Measurements from ENCODE around the gene PCAT6.

Gene PCAT6

GRCh38 chr1:202843081-202843480 is 32.3 kb downstream of the PCAT6 start:
- no peak overlapping the region for H3K9ac ChIP-seq
- no peaks in the 10 kb centered on the region for H3K36me3 ChIP-seq (ENCODE audit: control insufficient read depth, insufficient read depth, low read length)
- no peak overlapping the region for H3K4me3 ChIP-seq (ENCODE audit: low read depth, low read length)
- no peaks in the 10 kb centered on the region for H3K9me3 ChIP-seq (ENCODE audit: control insufficient read depth, low read length)
- no peak overlapping the region for H3K4me2 ChIP-seq (ENCODE audit: low read length)
- H2AFZ ChIP-seq, result no peak overlapping the region
- no peaks in the 10 kb centered on the region for H3K4me1 ChIP-seq
- H3K27ac ChIP-seq, result no peak overlapping the region
- no peaks in the 10 kb centered on the region for H3K79me2 ChIP-seq
- TF ChIP-seq CTCF (IDR thresholded peaks at IDR 0.05), result no peak
- no peaks in the 10 kb centered on the region for H3K27me3 ChIP-seq (ENCODE audit: control insufficient read depth, insufficient read depth, low read length)

- H3K4me2 ChIP-seq (ENCODE audit: low read length), result no peak overlapping the region
- TF ChIP-seq CTCF (IDR thresholded peaks at IDR 0.05), result no peak
These were observed 33.5 kb downstream of the PCAT6 start for GRCh38 chr1:202844259-202844658.

GRCh38 chr1:202844935-202845334 is 34.2 kb downstream of the PCAT6 start:
- Histone ChIP-seq H2AFZ (no peak overlapping the region), H3K79me2 (no peaks in the 10 kb centered on the region), H3K36me3 (ENCODE audit: control insufficient read depth, insufficient read depth, low read length) (no peaks in the 10 kb centered on the region), H3K9me3 (ENCODE audit: control insufficient read depth, low read length) (no peaks in the 10 kb centered on the region), H3K4me3 (ENCODE audit: low read depth, low read length) (no peak overlapping the region), H3K9ac (no peak overlapping the region), H3K27ac (no peak overlapping the region), H3K27me3 (ENCODE audit: control insufficient read depth, insufficient read depth, low read length) (no peaks in the 10 kb centered on the region), H3K4me1 (no peaks in the 10 kb centered on the region), H3K4me2 (ENCODE audit: low read length) (no peak overlapping the region)
- no peak for TF ChIP-seq CTCF (IDR thresholded peaks at IDR 0.05)

More at GRCh38 chr1:202844259-202844658, 33.5 kb downstream of the PCAT6 start:
- Histone ChIP-seq H3K4me3 (ENCODE audit: low read depth, low read length) (no peak overlapping the region), H3K9me3 (ENCODE audit: control insufficient read depth, low read length) (no peaks in the 10 kb centered on the region), H2AFZ (no peak overlapping the region), H3K9ac (no peak overlapping the region), H3K79me2 (no peaks in the 10 kb centered on the region), H3K4me1 (no peaks in the 10 kb centered on the region), H3K36me3 (ENCODE audit: control insufficient read depth, insufficient read depth, low read length) (no peaks in the 10 kb centered on the region), H3K27ac (no peak overlapping the region), H3K27me3 (ENCODE audit: control insufficient read depth, insufficient read depth, low read length) (no peaks in the 10 kb centered on the region)

GRCh38 chr1:202848191-202848542 is 37.4 kb downstream of the PCAT6 start:
- no peak overlapping the region for H3K4me3 ChIP-seq (ENCODE audit: low read depth, low read length)
- no peaks in the 10 kb centered on the region for H3K4me1 ChIP-seq
- no peak overlapping the region for H2AFZ ChIP-seq
- no peak overlapping the region for H3K4me2 ChIP-seq (ENCODE audit: low read length)
- no peak overlapping the region for H3K9ac ChIP-seq
- TF ChIP-seq CTCF (IDR thresholded peaks at IDR 0.05), result no peak
- no peaks in the 10 kb centered on the region for H3K36me3 ChIP-seq (ENCODE audit: control insufficient read depth, insufficient read depth, low read length)
- H3K27me3 ChIP-seq (ENCODE audit: control insufficient read depth, insufficient read depth, low read length), result no peaks in the 10 kb centered on the region
- H3K9me3 ChIP-seq (ENCODE audit: control insufficient read depth, low read length), result no peaks in the 10 kb centered on the region
- H3K79me2 ChIP-seq, result no peaks in the 10 kb centered on the region
- no peak overlapping the region for H3K27ac ChIP-seq

GRCh38 chr1:202850593-202851362 is 40.0 kb downstream of the PCAT6 start:
- no peaks in the 10 kb centered on the region for H3K27me3 ChIP-seq (ENCODE audit: control insufficient read depth, insufficient read depth, low read length)

More at GRCh38 chr1:202850593-202851362, 40.0 kb downstream of the PCAT6 start:
- H2AFZ ChIP-seq, result no peak overlapping the region
- no peak overlapping the region for H3K4me2 ChIP-seq (ENCODE audit: low read length)
- no peaks in the 10 kb centered on the region for H3K9me3 ChIP-seq (ENCODE audit: control insufficient read depth, low read length)
- no peak for TF ChIP-seq CTCF (IDR thresholded peaks at IDR 0.05)
- no peak overlapping the region for H3K9ac ChIP-seq
- H3K27ac ChIP-seq, result no peak overlapping the region
- no peaks in the 10 kb centered on the region for H3K36me3 ChIP-seq (ENCODE audit: control insufficient read depth, insufficient read depth, low read length)
- H3K79me2 ChIP-seq, result no peaks in the 10 kb centered on the region
- no peak overlapping the region for H3K4me3 ChIP-seq (ENCODE audit: low read depth, low read length)
- no peaks in the 10 kb centered on the region for H3K4me1 ChIP-seq
